Mesothelial cell of epicardium (in vitro differentiated cells): ENCODE results near the gene FSTL5. TPM values are rescaled to one million over a fixed set of nuclear protein-coding genes. Genes with fewer than 3 reads are reported as not detected.

Source experiments
- DNase-seq, 2 experiments: peaks; one replicate each; pipeline ENCODE4 v3.0.0; 2021; ENCODE audit warnings: low spot score in 2 of 2; ENCODE audit not compliant: unreplicated experiment in 2 of 2
- H3K27ac Mint-ChIP-seq: 2 replicates; pipeline ENCODE4 v1.8.0; 2021; ENCODE audit warnings: mixed read lengths
- H3K27me3 Mint-ChIP-seq: 2 replicates; pipeline ENCODE4 v1.8.0; 2021; ENCODE audit warnings: low read depth, mixed read lengths
- H3K36me3 Mint-ChIP-seq: 2 replicates; pipeline ENCODE4 v1.8.0; 2021; ENCODE audit warnings: mixed read lengths
- H3K4me1 Mint-ChIP-seq: 2 replicates; pipeline ENCODE4 v1.8.0; 2021; ENCODE audit warnings: mixed read lengths
- H3K4me3 Mint-ChIP-seq: 2 replicates; pipeline ENCODE4 v1.8.0; 2021; ENCODE audit warnings: mild to moderate bottlenecking, moderate library complexity, mixed read lengths
- H3K9me3 Mint-ChIP-seq: 2 replicates; pipeline ENCODE4 v1.8.0; 2021; ENCODE audit warnings: mixed read lengths
- total RNA-seq: library from RNA; stranded (reverse); gene quantifications from 3 replicates; pipeline ENCODE4 v1.2.1, GENCODE V29; 2021
- TF ChIP-seq, protein P1 (sequence below): fragments of 200-600 bp; sonication (generic); IDR thresholded peaks from one replicate; pipeline ENCODE4 v1.5.0; 2021; ENCODE audit warnings: antibody characterized with exemption; ENCODE audit not compliant: unreplicated experiment

Gene FSTL5
- total RNA-seq, 1 donor from 2014 or later = 0.04 TPM

DNA sequence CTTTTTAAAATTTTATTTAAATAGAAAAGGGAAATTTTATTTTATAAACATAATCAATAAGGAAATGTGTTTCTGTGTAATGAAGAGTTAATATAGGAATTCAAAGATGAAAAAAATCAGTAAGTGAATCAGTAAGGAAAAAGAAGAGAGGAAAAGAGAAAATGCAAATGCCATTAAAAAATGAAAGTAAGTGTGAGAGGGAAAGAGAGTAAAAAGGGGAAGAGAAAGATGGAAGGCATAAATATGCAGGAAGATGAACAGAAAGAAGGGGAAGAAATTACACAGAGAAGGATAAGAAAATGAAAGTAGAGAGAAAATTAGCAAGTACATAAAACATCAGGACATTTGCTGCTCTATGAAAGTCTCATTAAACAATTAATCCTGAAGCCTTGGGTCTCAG lies 349.9 kb downstream of the FSTL5 start:
- TF ChIP-seq, protein P1, sequence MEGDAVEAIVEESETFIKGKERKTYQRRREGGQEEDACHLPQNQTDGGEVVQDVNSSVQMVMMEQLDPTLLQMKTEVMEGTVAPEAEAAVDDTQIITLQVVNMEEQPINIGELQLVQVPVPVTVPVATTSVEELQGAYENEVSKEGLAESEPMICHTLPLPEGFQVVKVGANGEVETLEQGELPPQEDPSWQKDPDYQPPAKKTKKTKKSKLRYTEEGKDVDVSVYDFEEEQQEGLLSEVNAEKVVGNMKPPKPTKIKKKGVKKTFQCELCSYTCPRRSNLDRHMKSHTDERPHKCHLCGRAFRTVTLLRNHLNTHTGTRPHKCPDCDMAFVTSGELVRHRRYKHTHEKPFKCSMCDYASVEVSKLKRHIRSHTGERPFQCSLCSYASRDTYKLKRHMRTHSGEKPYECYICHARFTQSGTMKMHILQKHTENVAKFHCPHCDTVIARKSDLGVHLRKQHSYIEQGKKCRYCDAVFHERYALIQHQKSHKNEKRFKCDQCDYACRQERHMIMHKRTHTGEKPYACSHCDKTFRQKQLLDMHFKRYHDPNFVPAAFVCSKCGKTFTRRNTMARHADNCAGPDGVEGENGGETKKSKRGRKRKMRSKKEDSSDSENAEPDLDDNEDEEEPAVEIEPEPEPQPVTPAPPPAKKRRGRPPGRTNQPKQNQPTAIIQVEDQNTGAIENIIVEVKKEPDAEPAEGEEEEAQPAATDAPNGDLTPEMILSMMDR = no peak
- DNase-seq = no peak
- Mint-ChIP-seq H3K9me3 (no peaks in the 10 kb centered on the region), H3K27ac (no peak overlapping the region), H3K4me3 (no peak overlapping the region), H3K4me1 (peaks cover 1% of the 10 kb centered on the region), H3K36me3 (no peaks in the 10 kb centered on the region), H3K27me3 (no peaks in the 10 kb centered on the region)

DNA sequence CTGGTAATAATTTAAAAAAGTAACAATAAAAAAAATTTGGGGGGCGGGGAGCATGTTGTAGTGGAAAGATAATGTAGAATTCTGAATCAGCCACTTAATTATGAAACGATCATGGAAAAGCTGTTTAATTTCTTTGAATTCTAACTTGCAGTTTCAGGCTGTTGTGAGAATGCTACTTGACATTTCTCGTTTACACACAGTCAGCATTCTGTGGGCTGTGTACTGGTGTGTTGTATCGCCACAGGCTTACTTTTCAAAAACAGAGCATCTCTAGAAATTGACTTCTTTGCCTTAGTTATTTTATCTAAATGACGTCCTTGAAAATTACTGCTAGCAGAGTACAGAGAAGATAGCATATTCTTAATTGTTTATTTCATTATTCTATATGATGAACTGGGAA lies 350.4 kb downstream of the FSTL5 start:
- Mint-ChIP-seq H3K4me3 (no peak overlapping the region), H3K27ac (no peak overlapping the region), H3K9me3 (no peaks in the 10 kb centered on the region), H3K27me3 (no peaks in the 10 kb centered on the region), H3K36me3 (no peaks in the 10 kb centered on the region), H3K4me1 (peaks cover 1% of the 10 kb centered on the region)
- TF ChIP-seq, protein P1 = no peak
- DNase-seq = no peak

DNA sequence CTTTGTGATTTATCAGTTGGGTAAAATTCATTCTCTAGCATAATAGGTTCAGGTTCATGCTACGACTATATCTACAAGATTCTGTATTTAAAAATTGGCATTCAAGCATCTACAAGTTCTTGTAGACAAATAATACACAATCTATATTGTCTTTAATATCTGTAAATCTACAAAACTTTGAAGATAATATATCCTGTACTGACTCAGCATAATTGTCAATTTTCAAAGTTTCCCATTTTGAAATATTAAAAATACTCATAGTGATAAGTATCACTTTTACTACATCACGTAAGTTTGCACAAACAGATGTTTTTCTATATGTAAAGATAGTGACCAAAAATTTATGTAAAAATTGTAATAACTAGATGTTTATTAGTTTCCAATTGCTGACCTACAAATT lies 360.6 kb downstream of the FSTL5 start:
- DNase-seq = no peak
- TF ChIP-seq, protein P1 = no peak
- Mint-ChIP-seq H3K36me3 (no peaks in the 10 kb centered on the region), H3K4me1 (peaks cover 2% of the 10 kb centered on the region), H3K27ac (no peak overlapping the region), H3K4me3 (no peak overlapping the region), H3K27me3 (no peaks in the 10 kb centered on the region), H3K9me3 (no peaks in the 10 kb centered on the region)

DNA sequence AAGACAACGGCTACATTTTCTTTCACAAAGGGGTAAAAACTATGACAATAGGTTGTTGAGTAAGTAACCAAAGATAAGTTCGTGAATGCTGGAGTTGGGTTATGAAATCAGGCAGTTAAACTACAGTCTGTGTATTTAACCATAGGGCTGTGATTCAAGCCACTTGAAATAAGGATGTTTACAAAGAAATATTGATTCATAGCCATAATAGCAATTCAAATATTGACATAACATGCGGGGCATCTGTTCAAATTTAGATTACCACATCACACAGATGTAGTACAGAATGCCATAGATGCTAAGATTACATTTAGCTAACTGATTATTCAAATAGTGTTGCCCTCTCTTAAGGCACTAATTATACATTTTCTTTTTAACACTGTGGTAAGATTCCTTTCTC lies 364.1 kb downstream of the FSTL5 start:
- Mint-ChIP-seq H3K27ac (no peak overlapping the region), H3K27me3 (no peaks in the 10 kb centered on the region), H3K36me3 (no peaks in the 10 kb centered on the region), H3K9me3 (no peaks in the 10 kb centered on the region), H3K4me3 (no peak overlapping the region), H3K4me1 (no peaks in the 10 kb centered on the region)
- DNase-seq = no peak
- TF ChIP-seq, protein P1 = no peak

DNA sequence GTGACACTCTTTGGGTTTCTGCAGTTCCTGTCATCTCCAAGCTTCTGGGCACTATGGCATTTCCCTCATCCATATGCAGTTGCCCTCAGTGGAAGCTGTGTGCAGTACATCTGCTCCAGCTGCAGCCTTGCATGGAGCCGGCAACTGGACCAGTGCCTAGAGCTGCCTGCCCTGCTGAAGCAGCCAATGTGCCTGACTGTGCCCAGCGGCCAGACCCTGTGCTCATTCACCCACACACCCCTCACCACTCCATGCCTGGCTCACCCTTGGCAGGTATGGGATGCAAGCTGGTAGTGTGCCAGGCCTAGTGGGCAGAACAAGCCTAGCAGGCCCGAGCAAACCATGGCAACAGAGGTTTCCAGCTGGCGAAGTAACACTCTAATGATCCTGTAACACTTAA lies 370.8 kb downstream of the FSTL5 start:
- Mint-ChIP-seq H3K27me3 (no peaks in the 10 kb centered on the region), H3K36me3 (no peaks in the 10 kb centered on the region), H3K9me3 (no peaks in the 10 kb centered on the region), H3K4me3 (no peak overlapping the region), H3K4me1 (no peaks in the 10 kb centered on the region), H3K27ac (no peak overlapping the region)
- TF ChIP-seq, protein P1 = no peak
- no peak for DNase-seq
